Choroid plexus epithelial cell (primary cell): ENCODE data around the gene RAPGEF5.

Source experiments
- DNase-seq: peaks from one replicate; pipeline ENCODE4 v3.0.0-alpha.2; 2010; ENCODE audit warnings: low read depth
- H3K4me3 ChIP-seq: 2 replicates; pipeline ENCODE4 v1.5.1; 2011; ENCODE audit warnings: low read depth, mild to moderate bottlenecking, control low read depth, low read length, moderate library complexity
- CTCF ChIP-seq: conservative IDR thresholded peaks from 2 replicates; pipeline ENCODE4 v1.5.1; 2011; ENCODE audit warnings: low read depth, mild to moderate bottlenecking, control low read depth, inconsistent platforms, low read length, moderate library complexity

The RAPGEF5 gene

DNA sequence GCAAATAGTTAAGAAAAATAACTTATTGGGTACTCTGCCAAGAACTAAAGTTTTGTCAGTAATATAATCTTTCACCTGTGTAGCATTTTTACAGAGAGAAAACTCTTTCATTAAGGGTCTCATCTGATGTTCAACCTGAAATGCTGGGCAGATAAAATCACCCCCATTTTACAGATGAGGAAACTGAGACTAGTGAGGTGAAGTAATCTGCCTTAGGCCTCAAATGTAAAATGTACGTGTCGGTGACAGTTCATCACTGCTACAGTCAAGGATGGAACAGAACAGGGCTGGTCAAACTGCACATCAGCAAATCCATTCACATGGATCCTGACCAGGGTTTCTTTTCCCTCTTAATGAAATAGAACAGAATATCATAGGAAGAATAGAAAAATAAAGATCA is 121.8 kb downstream of the RAPGEF5 start:
- no peak overlapping the region for H3K4me3 ChIP-seq
- no peak for DNase-seq
- no peak for TF ChIP-seq CTCF

- H3K4me3 ChIP-seq, result no peak overlapping the region
- no peak for TF ChIP-seq CTCF
- DNase-seq, result no peak
Observed at GRCh38 chr7:22234227-22234626, 122.7 kb downstream of the RAPGEF5 start.

DNA sequence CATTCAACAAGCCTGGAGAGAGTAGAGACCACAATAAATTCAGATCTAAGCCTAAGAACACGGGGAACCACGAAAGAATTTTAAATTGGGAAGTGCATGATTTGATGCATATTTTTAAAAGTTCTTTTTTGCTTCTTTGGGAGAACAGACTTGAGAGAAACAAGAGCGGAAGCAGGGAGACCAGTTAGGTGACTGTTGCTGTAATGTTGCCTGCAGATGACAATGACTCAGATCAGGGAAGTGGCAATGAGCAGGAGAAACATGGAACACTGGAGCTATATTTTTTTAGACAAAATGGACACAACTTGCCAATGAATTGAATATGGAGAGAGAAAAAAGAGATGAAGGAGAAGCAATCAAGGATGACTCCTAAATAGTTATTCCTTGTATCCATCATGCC is 125.1 kb downstream of the RAPGEF5 start:
- no peak for TF ChIP-seq CTCF
- no peak overlapping the region for H3K4me3 ChIP-seq
- DNase-seq, result no peak

GRCh38 chr7:22231141-22231540 is 125.8 kb downstream of the RAPGEF5 start:
- no peak overlapping the region for H3K4me3 ChIP-seq
- DNase-seq, result no peak
- no peak for TF ChIP-seq CTCF

DNA sequence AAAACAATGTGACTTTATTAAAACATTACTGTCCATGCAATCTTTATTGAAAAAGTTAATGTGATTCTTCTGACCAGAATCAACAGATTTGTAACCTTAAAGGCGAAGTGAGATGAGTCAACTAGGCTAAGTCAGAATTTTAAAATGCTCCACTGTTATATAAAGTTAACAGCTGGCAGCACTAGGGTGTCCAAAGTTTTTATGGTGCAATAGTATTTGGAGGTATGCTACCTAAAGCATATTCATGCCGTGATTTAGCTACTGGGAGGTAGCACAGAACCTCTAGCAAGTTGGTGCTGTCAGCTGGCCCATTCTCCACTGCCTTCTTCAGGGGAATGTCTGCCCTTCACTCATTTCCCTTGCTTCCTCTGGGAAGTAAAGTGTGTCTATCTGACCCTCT is 126.7 kb downstream of the RAPGEF5 start:
- DNase-seq, result no peak
- no peak overlapping the region for H3K4me3 ChIP-seq
- no peak for TF ChIP-seq CTCF

GRCh38 chr7:22229148-22229547 is 127.8 kb downstream of the RAPGEF5 start:
- DNase-seq, result no peak
- TF ChIP-seq CTCF, result no peak
- no peak overlapping the region for H3K4me3 ChIP-seq

- DNase-seq, result peak; percentile 23
- no peak overlapping the region for H3K4me3 ChIP-seq
- TF ChIP-seq CTCF, result no peak
Observed at GRCh38 chr7:22223807-22224206, 133.1 kb downstream of the RAPGEF5 start.
